Calu3 (cell line): ENCODE data around the gene IRF2. TPM values are rescaled to one million over a fixed set of nuclear protein-coding genes. Genes with fewer than 3 reads are reported as not detected.
A peak's percentile ranks its signal among the peaks of the same experiment; 100 is the strongest.
"Not testable (repeated sequence)": the region's sequence is repeated elsewhere in the genome, so short reads cannot be mapped to it uniquely, and the experiment has no call there.

ENCODE experiments used
- BruUV-seq: library from RNA; stranded (reverse); fragments of 400-500 nt; replicated peaks from 2 replicates; lab custom pipeline; 2021; lab: Mats Ljungman, UMichigan
- CTCF ChIA-PET: fragments of 300-600 bp; sonication (Branson Sonifier 250); formaldehyde crosslinking; loops from one replicate; lab custom pipeline; 2022; ENCODE audit warnings: antibody characterized with exemption; lab: Charles Lee
- DNase-seq: peaks from one replicate; pipeline ENCODE4 v3.0.0; 2022
- H3K27ac Mint-ChIP-seq: one replicate; pipeline ENCODE4 v1.8.0; 2022; ENCODE audit warnings: mixed read lengths; ENCODE audit not compliant: unreplicated experiment
- H3K27me3 Mint-ChIP-seq: one replicate; pipeline ENCODE4 v1.8.0; 2022; ENCODE audit warnings: mixed read lengths; ENCODE audit not compliant: unreplicated experiment
- H3K36me3 Mint-ChIP-seq: one replicate; pipeline ENCODE4 v1.8.0; 2022; ENCODE audit warnings: mild to moderate bottlenecking, moderate library complexity, mixed read lengths; ENCODE audit not compliant: insufficient read depth, unreplicated experiment
- H3K4me1 Mint-ChIP-seq: one replicate; pipeline ENCODE4 v1.8.0; 2022; ENCODE audit warnings: mild to moderate bottlenecking, low read depth, mixed read lengths; ENCODE audit not compliant: unreplicated experiment
- H3K4me3 Mint-ChIP-seq: one replicate; pipeline ENCODE4 v1.8.0; 2022; ENCODE audit warnings: mild to moderate bottlenecking, low read depth, moderate library complexity, mixed read lengths; ENCODE audit not compliant: unreplicated experiment
- H3K9me3 Mint-ChIP-seq: one replicate; pipeline ENCODE4 v1.8.0; 2022; ENCODE audit warnings: low read depth, mixed read lengths; ENCODE audit not compliant: unreplicated experiment
- intact Hi-C: fragments of 100-400 bp; cut with micrococcal nuclease; formaldehyde crosslinking; loops from one replicate; pipeline ENCODE4 v1.10.0; 2022; ENCODE audit not compliant: unreplicated experiment
- total RNA-seq: library from RNA; stranded (reverse); gene quantifications from 2 replicates; pipeline ENCODE4 v1.2.3, GENCODE V29; 2022
- TF ChIP-seq, protein P1 (sequence below): fragments of 200-600 bp; IDR thresholded peaks from one replicate; pipeline ENCODE4 v1.8.0; 2022; ENCODE audit warnings: antibody characterized with exemption; ENCODE audit not compliant: unreplicated experiment

IRF2 gene
- total RNA-seq, 1 experiment from 2014 or later, result 27.3 TPM

DNA sequence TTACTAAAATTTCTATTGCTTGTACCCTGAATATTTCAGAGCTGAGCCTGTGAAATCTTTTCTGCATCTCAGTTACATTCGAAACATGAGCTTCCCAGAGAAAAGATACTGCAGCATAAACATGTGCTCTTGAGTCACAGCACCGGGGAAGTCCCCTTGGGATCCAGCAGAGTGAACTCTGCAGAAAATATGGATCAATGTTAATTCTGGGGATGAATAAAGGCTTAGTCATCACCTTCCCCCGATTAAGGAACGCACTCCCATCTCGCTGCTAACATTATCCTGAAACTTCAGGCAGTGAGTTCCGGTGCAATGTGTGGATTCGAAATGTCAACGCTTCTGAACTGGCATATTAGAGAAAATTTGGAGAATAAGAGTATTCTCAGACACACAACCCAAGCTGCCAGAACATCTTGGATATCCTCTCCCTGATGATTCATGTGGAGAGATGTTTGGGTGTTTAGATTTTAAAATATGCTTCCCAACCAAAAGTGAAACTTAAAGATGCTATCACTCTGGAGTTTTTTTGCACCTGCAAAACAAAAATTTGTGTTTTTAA is 90.8 kb downstream of the IRF2 start:
- H3K27me3 Mint-ChIP-seq, result no peaks in the 10 kb centered on the region
- CTCF ChIA-PET, result interaction anchor here (0.7 to 2.2 kb wide), 5 partner anchors 35 to 119 kb away, joined by 3 to 7 read pairs (median 4); no protein-coding TSS in a partner anchor
- intact Hi-C loops, result loop anchor here (2.0 to 10.0 kb wide), 4 partner anchors 35 to 151 kb away; no protein-coding TSS in a partner anchor
- peak overlapping the region; percentile 60 for H3K4me3 Mint-ChIP-seq
- peak overlapping the region; percentile 89 for H3K27ac Mint-ChIP-seq
- peaks cover 49% of the 10 kb centered on the region for H3K4me1 Mint-ChIP-seq
- peaks cover 44% of the 10 kb centered on the region for H3K36me3 Mint-ChIP-seq
- peak; percentile 69 for DNase-seq
- TF ChIP-seq, protein P1, sequence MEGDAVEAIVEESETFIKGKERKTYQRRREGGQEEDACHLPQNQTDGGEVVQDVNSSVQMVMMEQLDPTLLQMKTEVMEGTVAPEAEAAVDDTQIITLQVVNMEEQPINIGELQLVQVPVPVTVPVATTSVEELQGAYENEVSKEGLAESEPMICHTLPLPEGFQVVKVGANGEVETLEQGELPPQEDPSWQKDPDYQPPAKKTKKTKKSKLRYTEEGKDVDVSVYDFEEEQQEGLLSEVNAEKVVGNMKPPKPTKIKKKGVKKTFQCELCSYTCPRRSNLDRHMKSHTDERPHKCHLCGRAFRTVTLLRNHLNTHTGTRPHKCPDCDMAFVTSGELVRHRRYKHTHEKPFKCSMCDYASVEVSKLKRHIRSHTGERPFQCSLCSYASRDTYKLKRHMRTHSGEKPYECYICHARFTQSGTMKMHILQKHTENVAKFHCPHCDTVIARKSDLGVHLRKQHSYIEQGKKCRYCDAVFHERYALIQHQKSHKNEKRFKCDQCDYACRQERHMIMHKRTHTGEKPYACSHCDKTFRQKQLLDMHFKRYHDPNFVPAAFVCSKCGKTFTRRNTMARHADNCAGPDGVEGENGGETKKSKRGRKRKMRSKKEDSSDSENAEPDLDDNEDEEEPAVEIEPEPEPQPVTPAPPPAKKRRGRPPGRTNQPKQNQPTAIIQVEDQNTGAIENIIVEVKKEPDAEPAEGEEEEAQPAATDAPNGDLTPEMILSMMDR, result no peak
- peaks cover under 1% of the 10 kb centered on the region for H3K9me3 Mint-ChIP-seq
- no TSS peak for BruUV-seq

DNA sequence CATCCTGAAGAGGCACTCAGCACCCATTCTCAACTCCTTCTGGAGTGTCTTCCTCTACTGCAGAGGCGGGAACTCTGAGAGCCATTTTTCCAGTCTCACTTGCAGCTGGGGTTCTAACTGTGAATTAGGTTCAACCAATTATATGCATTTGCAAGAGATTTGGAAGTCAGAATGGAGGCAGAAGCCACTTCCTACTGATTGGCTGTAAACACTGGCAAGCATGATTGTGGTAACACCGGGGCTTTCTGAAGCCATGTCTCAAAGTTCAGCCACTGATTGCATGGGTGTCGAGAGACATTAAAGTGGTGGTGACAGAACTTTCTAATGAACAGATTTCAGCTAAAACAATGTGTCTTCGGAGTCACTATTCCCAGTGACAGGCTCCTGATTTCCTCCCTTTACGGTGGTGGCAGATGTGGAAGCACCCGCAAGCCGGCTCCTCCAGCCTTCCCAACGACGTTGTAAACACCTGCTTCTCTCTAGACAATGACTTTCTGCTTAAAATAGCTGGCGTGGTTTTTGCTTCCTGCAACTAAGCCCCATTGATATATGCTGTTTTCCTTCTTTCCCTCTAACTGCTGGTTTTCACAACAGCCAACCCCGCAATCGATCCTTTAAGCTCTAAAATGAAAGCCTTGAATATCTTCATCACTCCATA is 92.0 kb downstream of the IRF2 start:
- TF ChIP-seq, protein P1, result no peak
- Mint-ChIP-seq H3K27ac (peak overlapping the region; percentile 89), H3K4me3 (peak overlapping the region; percentile 58), H3K36me3 (peaks cover 34% of the 10 kb centered on the region), H3K9me3 (peaks cover 2% of the 10 kb centered on the region), H3K4me1 (peaks cover 48% of the 10 kb centered on the region), H3K27me3 (no peaks in the 10 kb centered on the region)
- no TSS peak for BruUV-seq
- CTCF ChIA-PET, result interaction anchor here (1.0 to 2.2 kb wide), 2 partner anchors 94 to 118 kb away, joined by 4 to 7 read pairs; no protein-coding TSS in a partner anchor
- intact Hi-C loops, result loop anchor here (2.0 to 10.0 kb wide), 4 partner anchors 34 to 152 kb away; no protein-coding TSS in a partner anchor
- no peak for DNase-seq

DNA sequence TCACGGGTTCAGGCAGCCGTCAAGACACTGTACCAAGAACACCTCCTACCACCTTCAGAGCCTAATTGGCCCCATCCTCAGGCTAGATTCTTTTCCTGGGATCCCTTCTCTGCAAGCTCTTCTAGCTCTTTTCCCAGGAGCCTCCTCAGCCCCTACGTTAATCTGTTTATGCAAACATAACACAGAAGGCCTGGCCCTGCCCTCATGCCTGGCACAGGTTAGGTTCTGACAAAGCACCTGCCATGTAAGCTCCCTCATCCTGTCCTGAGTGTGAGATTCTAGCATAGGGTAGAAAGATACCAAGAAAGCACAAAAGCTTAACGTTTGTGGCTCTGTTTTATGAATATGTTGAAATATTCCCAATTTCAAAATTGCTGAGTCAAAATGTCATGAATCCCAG is 93.6 kb downstream of the IRF2 start:
- H3K4me3 Mint-ChIP-seq, result no peak overlapping the region
- H3K27me3 Mint-ChIP-seq, result no peaks in the 10 kb centered on the region
- intact Hi-C loops, result loop anchor here (5.0 to 10.0 kb wide), 2 partner anchors 113 to 154 kb away; no protein-coding TSS in a partner anchor
- peaks cover 2% of the 10 kb centered on the region for H3K9me3 Mint-ChIP-seq
- H3K36me3 Mint-ChIP-seq, result peaks cover 22% of the 10 kb centered on the region
- no TSS peak for BruUV-seq
- no peak overlapping the region for H3K27ac Mint-ChIP-seq
- DNase-seq, result no peak
- peaks cover 40% of the 10 kb centered on the region for H3K4me1 Mint-ChIP-seq
- CTCF ChIA-PET, result no interaction called here
- TF ChIP-seq, protein P1, result no peak

DNA sequence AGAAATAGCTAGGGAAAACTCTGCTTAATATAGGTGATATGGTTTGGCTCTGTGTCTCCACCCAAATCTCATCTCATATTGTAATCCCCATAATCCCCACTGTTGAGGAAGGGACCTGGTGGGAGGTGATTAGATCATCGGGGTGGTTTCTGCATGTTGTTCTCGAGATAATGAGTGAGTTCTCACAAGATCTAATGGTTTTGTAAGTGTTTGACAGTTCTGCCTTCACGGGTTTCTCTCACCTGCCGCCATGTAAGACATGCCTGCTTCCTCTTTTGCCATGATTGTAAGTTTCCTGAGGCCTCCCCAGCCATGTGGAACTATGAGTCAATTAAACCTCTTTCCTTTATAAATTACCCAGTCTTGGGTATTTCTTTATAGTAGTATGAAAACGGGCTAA is 94.1 kb downstream of the IRF2 start:
- H3K4me1 Mint-ChIP-seq, result peaks cover 40% of the 10 kb centered on the region
- CTCF ChIA-PET, DNase-seq, BruUV-seq, H3K27ac Mint-ChIP-seq, H3K27me3 Mint-ChIP-seq, H3K9me3 Mint-ChIP-seq, H3K4me3 Mint-ChIP-seq: not testable (repeated sequence)
- H3K36me3 Mint-ChIP-seq, result peaks cover 21% of the 10 kb centered on the region
- intact Hi-C loops, result loop anchor here (5.0 to 10.0 kb wide), 2 partner anchors 113 to 155 kb away; no protein-coding TSS in a partner anchor
